Ecto neural progenitor cell (in vitro differentiated cells): ENCODE data around the gene BABAM2.
"Not testable (repeated sequence)": the region's sequence is repeated elsewhere in the genome, so short reads cannot be mapped to it uniquely, and the experiment has no call there.

Experiments
- DNase-seq: peaks from one replicate; pipeline ENCODE4 v3.0.0-alpha.2; 2018; ENCODE audit warnings: low spot score

Gene BABAM2

GRCh38 chr2:27890146-27890923 is at the start of gene BABAM2, which contains the start of gene RBKS:
BABAM2 (plus strand) TSS chr2:27890729; CDS start chr2:27894557, 3,828 bp downstream.
RBKS (minus strand) TSS chr2:27890387; CDS start chr2:27890345, 42 bp downstream.
- peak; percentile 91 for DNase-seq

- no peak for DNase-seq
Observed at GRCh38 chr2:27842894-27843293, 47.6 kb upstream of the BABAM2 start.

DNA sequence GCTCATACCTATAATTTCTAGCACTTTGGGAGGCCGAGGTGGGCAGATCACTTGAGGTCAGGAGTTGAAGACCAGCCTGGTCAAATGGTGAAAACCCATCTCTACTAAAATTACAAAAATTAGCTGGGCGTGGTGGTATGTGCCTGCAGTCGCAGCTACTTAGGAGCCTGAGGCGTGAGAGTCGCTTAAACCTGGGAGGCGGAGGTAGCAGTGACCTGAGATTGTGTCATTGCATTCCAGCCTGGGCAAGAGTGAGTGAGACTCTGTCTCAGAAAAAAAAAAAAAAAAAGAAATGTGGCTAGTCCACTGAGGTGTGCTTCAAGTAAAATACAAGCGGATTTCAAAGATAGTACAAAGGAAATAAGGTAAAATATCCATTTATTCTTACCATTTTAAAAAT is 46.5 kb upstream of the BABAM2 start:
- no peak for DNase-seq

DNA sequence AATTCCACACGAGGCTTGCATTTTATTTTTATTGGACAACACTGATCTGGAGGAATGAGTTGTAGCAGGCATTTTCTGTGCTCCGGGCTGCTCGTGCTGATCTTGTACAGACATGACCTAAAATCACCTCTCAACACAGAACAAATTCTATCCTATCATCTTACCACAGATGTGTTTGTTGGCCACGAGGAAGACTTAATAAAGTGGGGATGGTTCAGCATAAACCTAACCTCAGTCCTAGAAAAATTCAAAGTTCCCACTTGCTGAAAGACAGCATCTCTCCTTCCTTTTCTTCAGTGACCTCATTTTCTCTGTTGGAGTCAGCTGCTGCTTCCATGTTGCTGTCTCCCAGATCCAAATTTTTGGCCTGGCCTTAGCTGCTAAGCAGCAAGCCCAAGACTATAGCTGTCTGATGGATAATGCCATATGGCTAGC is 45.7 kb upstream of the BABAM2 start:
- DNase-seq: no peak

DNA sequence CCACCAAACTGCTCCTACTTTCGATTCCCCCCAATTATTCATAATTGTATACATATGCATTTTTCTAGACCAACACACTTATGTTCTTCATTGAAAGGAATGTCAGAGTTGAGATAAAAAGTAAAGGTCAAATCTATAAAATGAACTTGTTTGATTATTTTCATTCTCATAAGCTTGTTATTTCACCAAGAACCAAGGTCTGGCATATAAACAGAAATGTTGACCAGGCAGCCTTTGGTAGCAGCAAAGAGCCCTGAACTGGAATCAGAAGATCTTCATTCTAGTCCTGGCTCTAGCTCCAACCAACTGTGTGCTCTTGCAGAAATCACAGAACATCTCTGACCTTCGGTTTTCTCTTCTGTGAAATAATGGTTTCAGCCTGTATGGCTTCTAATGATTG is 43.2 kb upstream of the BABAM2 start:
- DNase-seq: no peak

GRCh38 chr2:27849558-27850205 is 40.8 kb upstream of the BABAM2 start:
- DNase-seq: no peak

GRCh38 chr2:27852691-27853090 is 37.8 kb upstream of the BABAM2 start:
- no peak for DNase-seq

- no peak for DNase-seq
Observed at GRCh38 chr2:27854229-27854862, 36.2 kb upstream of the BABAM2 start.

DNA sequence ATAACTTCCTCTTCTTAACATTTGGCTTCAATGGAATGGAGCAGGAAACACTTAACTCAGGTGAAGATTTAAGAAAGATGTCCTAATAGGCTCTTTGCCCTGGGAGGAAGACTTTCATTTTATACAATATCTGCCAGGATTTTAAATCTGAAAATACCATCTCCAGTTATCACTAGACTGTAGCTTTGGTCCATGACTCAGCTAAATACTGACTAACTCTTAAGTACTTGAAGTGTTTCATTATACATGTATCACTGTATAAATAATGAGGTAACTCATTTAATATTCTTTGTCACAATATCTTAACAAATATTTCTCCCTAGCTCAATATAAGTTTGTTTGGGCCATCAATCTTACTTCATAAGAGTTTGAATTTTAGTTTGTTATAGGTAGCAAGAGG is 35.1 kb upstream of the BABAM2 start:
- DNase-seq: no peak

- DNase-seq: no peak
Observed at GRCh38 chr2:27856386-27856785, 34.1 kb upstream of the BABAM2 start.

GRCh38 chr2:27856956-27857355 is 33.6 kb upstream of the BABAM2 start:
- no peak for DNase-seq

GRCh38 chr2:27857417-27858172 is 32.9 kb upstream of the BABAM2 start:
- no peak for DNase-seq

DNA sequence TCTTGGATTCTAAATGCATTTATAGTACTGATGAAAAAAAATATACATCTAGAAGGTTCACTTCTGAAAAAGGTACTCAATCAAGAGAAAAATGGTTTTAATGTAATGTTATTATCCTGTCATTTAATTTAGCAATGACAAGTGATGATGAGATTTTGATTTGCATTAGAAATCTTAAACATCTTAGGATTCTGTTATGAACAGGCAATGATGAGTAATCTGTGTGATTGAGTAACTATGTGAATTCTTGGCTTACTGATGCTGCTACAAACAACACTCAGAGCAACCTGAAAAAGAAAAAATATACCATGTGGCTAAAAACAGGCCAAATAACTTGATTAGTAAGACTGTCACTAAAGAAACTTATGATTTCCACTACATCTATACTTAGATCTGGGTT is 30.4 kb upstream of the BABAM2 start:
- DNase-seq: no peak

- DNase-seq: no peak
Observed at GRCh38 chr2:27863146-27863545, 27.4 kb upstream of the BABAM2 start.

GRCh38 chr2:27863955-27864354 is 26.6 kb upstream of the BABAM2 start:
- not testable (repeated sequence) for DNase-seq

GRCh38 chr2:27866237-27866636 is 24.3 kb upstream of the BABAM2 start:
- no peak for DNase-seq

- no peak for DNase-seq
Observed at GRCh38 chr2:27869763-27870162, 20.8 kb upstream of the BABAM2 start.

DNA sequence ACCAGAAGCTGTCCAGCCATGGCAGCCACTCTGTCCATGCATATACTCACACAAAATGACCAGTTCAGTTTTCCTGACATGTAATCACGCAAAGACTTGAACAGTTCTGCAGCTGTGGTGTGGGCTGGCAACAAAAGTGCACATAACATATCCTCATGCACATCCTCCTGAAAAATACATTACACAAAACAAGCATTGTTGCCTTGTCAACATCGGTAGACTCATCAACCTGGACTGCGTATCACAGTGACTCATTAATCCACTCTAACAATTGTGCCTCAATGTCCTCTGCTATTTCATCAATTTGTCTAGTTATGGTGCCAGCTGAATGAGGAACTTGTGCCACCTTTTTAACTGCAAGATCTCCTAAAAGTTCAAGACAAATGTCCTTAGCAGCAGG is 19.8 kb upstream of the BABAM2 start:
- DNase-seq: no peak

- no peak for DNase-seq
Observed at GRCh38 chr2:27871802-27872201, 18.7 kb upstream of the BABAM2 start.

- no peak for DNase-seq
Observed at GRCh38 chr2:27873091-27873490, 17.4 kb upstream of the BABAM2 start.

DNA sequence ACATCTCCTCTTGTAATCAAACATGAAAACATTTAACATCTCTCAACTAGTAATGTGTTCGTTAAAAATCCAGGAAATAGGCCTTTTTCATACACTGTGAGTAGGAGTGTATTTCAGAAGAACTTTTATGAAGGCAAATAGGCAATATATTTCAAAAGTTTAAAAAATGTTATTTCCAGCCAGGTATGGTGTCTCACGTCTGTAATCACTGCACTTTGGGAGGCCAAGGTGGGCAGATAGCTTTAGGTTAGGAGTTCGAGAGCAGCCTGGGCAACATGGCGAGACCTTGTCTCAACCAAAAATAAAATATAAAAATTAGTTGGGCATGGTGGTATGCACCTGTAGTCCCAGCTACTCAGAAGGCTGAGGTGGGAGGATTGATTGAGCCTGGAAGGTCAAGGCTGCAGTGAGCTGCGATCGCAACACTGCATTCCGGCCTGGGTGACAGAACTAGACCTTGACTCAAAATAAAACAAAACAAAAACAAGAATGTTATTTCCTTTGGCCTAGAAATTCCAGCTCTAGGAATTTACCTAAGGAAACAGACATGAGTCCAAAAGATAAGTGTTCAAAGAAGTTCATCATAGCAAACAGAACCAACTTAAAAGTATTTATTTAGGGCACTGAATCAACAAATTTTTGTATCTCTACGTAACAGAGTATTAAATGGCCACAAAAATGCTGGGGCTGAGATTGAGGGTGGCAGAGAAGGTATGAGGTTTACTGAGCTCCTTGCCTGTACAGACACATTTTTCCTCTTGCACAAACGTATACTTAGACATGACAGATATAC is 15.2 kb upstream of the BABAM2 start:
- no peak for DNase-seq
